AG09309 (cell line): ENCODE measurements around the gene MEOX1.

Experiments used
- DNase-seq: peaks from one replicate; pipeline ENCODE4 v3.0.0-alpha.2; 2010; ENCODE audit warnings: low read depth
- H3K4me3 ChIP-seq: 2 replicates; pipeline ENCODE4 v1.5.1; 2011; ENCODE audit warnings: mild to moderate bottlenecking, low read depth, low read length, moderate library complexity; ENCODE audit not compliant: control insufficient read depth
- TF ChIP-seq, protein P1 (sequence below): IDR thresholded peaks from 2 replicates; pipeline ENCODE4 v1.5.1; 2011; ENCODE audit warnings: mild to moderate bottlenecking, low read depth, low read length, inconsistent platforms; ENCODE audit not compliant: insufficient read depth, control insufficient read depth; ENCODE audit errors: missing control alignments

Gene MEOX1

DNA sequence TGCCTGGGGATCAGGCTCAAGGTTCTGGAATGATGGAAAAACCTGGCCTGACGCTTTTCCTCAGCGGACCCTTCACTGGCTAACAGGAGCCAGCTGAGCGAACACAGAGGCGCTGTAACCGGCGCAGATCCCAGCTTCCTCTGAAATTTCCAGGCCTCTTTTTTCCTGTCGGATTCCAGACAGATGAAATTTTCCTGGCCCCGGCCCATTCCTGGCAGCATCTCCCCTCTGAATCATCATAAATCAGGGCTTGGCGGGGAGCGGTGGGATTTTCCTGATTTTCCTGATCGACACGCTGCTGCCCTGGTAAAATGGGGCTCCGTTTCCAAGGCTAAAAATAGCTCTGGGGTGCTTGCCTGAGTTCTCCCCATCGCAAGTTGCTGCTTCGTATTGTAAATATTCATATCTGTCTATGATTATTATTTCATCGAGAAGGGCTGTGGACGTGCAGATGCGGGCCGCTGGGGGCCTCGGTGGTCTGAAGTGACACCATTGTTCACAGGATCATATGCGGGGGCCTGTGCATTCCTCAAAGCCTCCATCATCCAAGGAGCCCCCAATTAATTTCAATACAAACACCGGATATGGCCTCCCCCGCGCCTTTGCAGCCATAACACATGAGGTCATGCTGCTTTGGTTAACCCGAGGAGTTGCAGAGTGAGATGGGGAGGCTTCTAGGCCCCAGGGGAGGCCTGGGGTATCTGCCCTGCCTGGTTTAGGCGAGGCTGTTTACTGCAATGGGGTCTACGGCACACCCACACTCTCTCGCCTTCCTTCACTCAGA, 69.8 kb downstream of the MEOX1 start:
- TF ChIP-seq, protein P1, sequence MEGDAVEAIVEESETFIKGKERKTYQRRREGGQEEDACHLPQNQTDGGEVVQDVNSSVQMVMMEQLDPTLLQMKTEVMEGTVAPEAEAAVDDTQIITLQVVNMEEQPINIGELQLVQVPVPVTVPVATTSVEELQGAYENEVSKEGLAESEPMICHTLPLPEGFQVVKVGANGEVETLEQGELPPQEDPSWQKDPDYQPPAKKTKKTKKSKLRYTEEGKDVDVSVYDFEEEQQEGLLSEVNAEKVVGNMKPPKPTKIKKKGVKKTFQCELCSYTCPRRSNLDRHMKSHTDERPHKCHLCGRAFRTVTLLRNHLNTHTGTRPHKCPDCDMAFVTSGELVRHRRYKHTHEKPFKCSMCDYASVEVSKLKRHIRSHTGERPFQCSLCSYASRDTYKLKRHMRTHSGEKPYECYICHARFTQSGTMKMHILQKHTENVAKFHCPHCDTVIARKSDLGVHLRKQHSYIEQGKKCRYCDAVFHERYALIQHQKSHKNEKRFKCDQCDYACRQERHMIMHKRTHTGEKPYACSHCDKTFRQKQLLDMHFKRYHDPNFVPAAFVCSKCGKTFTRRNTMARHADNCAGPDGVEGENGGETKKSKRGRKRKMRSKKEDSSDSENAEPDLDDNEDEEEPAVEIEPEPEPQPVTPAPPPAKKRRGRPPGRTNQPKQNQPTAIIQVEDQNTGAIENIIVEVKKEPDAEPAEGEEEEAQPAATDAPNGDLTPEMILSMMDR, result no peak
- H3K4me3 ChIP-seq, result no peak overlapping the region
- no peak for DNase-seq

DNA sequence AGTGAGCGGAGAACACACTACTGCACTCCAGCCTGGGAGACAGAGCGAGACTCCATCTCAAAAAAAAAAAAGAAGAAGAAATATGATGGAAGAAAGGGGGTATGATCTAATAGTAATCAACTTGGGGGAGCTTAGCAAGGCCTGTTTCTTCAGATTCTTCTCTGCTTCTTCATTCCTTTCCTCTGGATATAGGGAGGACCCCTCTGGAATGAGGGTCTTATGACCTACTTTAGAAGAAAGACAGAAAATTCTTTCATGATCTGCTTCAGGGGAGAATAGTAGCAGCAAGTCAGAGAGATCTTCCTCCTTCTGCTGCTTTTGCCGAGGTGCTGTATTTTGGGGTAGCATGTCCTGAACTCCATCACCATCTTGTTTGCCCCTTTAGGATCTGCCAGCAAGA, 70.7 kb downstream of the MEOX1 start:
- TF ChIP-seq, protein P1, result no peak
- no peak overlapping the region for H3K4me3 ChIP-seq
- no peak for DNase-seq
